K562 (cell line): ENCODE data around the gene NET1. TPM values are rescaled to one million over a fixed set of nuclear protein-coding genes. Genes with fewer than 3 reads are reported as not detected.

Experiments
- ATF1 ChIP-seq, 2 experiments: fragments of 450-650 bp in 1 of 2; IDR thresholded peaks; 2 replicates each; pipeline ENCODE4 v1.6.1; 2016; ENCODE audit warnings: missing compliant biosample characterization in 1 of 2, missing genetic modification characterization in 1 of 2
- CBX1 ChIP-seq: sonication (generic); IDR thresholded peaks from 2 replicates; pipeline ENCODE4 v1.6.1; 2016; ENCODE audit warnings: antibody characterized with exemption, low read depth, mild to moderate bottlenecking
- DACH1 ChIP-seq: fragments of 450-650 bp; IDR thresholded peaks from 2 replicates; pipeline ENCODE4 v1.6.1; 2018; ENCODE audit not compliant: partially characterized antibody
- EHMT2 ChIP-seq: fragments of 450-650 bp; IDR thresholded peaks from 2 replicates; pipeline ENCODE4 v1.6.1; 2018; ENCODE audit warnings: antibody characterized with exemption
- EZH2 ChIP-seq: IDR thresholded peaks from 2 replicates; pipeline ENCODE4 v1.6.1; 2012; ENCODE audit warnings: low read depth, mild to moderate bottlenecking, inconsistent platforms, low read length, borderline replicate concordance
- FOXA3 ChIP-seq, 2 experiments: fragments of 450-650 bp in 1 of 2; sonication (generic) in 1 of 2; formaldehyde crosslinking; IDR thresholded peaks in 1 of 2; conservative IDR thresholded peaks in 1 of 2; 2 replicates each; pipeline versions ENCODE4 v1.4.0 to v1.8.0; 2020 to 2022; ENCODE audit warnings: mild to moderate bottlenecking in 2 of 2, missing genetic modification reagents in 1 of 2
- HOXB6 ChIP-seq: fragments of 250-450 bp; sonication (Bioruptor Pico); IDR thresholded peaks from 2 replicates; pipeline ENCODE4 v1.5.1; 2022; ENCODE audit warnings: mild to moderate bottlenecking, borderline replicate concordance
- IFI16 ChIP-seq: fragments of 250-450 bp; sonication (Bioruptor Pico); IDR thresholded peaks from 2 replicates; pipeline ENCODE4 v2.1.2; 2022; ENCODE audit warnings: mild to moderate bottlenecking, inconsistent platforms
- LARP7 ChIP-seq: fragments of 450-650 bp; IDR thresholded peaks from 2 replicates; pipeline ENCODE4 v1.6.1; 2016
- MAX ChIP-seq: sonication (generic); formaldehyde crosslinking; IDR thresholded peaks from 2 replicates; pipeline ENCODE4 v1.9.0; 2022; ENCODE audit warnings: mild to moderate bottlenecking, missing genetic modification reagents
- MCM2 ChIP-seq: fragments of 450-650 bp; IDR thresholded peaks from 2 replicates; pipeline ENCODE4 v1.6.1; 2017; ENCODE audit warnings: low read depth, mild to moderate bottlenecking
- NFIX ChIP-seq: fragments of 250-450 bp; sonication (Bioruptor Pico); IDR thresholded peaks from 2 replicates; pipeline ENCODE4 v1.4.0; 2020; ENCODE audit warnings: low read depth, mild to moderate bottlenecking, moderate library complexity
- NR3C1 ChIP-seq: sonication (generic); formaldehyde crosslinking; IDR thresholded peaks from 2 replicates; pipeline ENCODE4 v1.8.1; 2022; ENCODE audit warnings: missing genetic modification reagents
- PTBP1 ChIP-seq: fragments of 200-400 bp; formaldehyde crosslinking; IDR thresholded peaks from 2 replicates; pipeline ENCODE4 v1.6.1; 2017; ENCODE audit warnings: low read depth, low read length
- RAD51 ChIP-seq: fragments of 450-650 bp; IDR thresholded peaks from 2 replicates; pipeline ENCODE4 v1.7.1; 2016; ENCODE audit warnings: low read depth, mild to moderate bottlenecking, borderline replicate concordance
- SLC30A9 ChIP-seq: fragments of 250-450 bp; sonication (Bioruptor Pico); IDR thresholded peaks from 2 replicates; pipeline ENCODE4 v1.8.0; 2022; ENCODE audit warnings: mild to moderate bottlenecking, moderate library complexity
- SUPT5H ChIP-seq: fragments of 450-650 bp; IDR thresholded peaks from 2 replicates; pipeline ENCODE4 v1.6.1; 2016
- TRIM28 ChIP-seq: fragments of 450-650 bp; IDR thresholded peaks from 2 replicates; pipeline ENCODE4 v1.6.1; 2017
- ZKSCAN8 ChIP-seq: fragments of 200-800 bp; sonication (Bioruptor generic); IDR thresholded peaks from 2 replicates; pipeline ENCODE4 v1.6.1; 2016; ENCODE audit warnings: missing genetic modification characterization, missing compliant biosample characterization
- ZNF324 ChIP-seq: fragments of 250-450 bp; sonication (Bioruptor Pico); IDR thresholded peaks from 2 replicates; pipeline ENCODE4 v1.4.0; 2020; ENCODE audit warnings: mild to moderate bottlenecking
- ZNF431 ChIP-seq: sonication (generic); formaldehyde crosslinking; IDR thresholded peaks from 2 replicates; pipeline ENCODE4 v1.8.0; 2022; ENCODE audit warnings: mild to moderate bottlenecking, missing genetic modification reagents
- ZNF586 ChIP-seq: fragments of 450-650 bp; formaldehyde crosslinking; conservative IDR thresholded peaks from 2 replicates; pipeline ENCODE4 v1.4.0; 2020; ENCODE audit warnings: mild to moderate bottlenecking, moderate library complexity
- ZNF77 ChIP-seq: fragments of 250-450 bp; sonication (Bioruptor Pico); IDR thresholded peaks from 2 replicates; pipeline ENCODE4 v1.5.0; 2020
- polyA plus RNA-seq, 8 experiments: library from polyadenylated mRNA; depleted of rRNA in 4 of 8; stranded (reverse) in 5 of 8; unstranded in 3 of 8; fragments of >200 nt; fragmentation: Nextera tagmentation in 2 of 8; fragmentation: Illumina TruSeq in 1 of 8; extraction: Ambion mirVana in 2 of 8; extraction: Trizol in 1 of 8; gene quantifications; 2 replicates each; pipeline versions ENCODE4 v1.2.1 to v1.2.3, GENCODE V29; 2011 to 2014; ENCODE audit warnings: inconsistent platforms in 1 of 8, missing spikeins in 1 of 8
- total RNA-seq, 7 experiments: library from RNA; depleted of rRNA in 6 of 7; stranded (reverse); fragments of >200 nt in 6 of 7; fragmentation: Illumina TruSeq in 2 of 7; extraction: Trizol in 2 of 7; gene quantifications; 2 replicates each; pipeline versions ENCODE4 v1.2.1 to v1.2.3, GENCODE V29; 2011 to 2021; ENCODE audit warnings: low replicate concordance in 1 of 7
- TF ChIP-seq, protein P1 (sequence below): sonication (generic); formaldehyde crosslinking; IDR thresholded peaks from 2 replicates; pipeline ENCODE4 v1.8.0; 2023; ENCODE audit warnings: missing genetic modification reagents, mild to moderate bottlenecking, borderline replicate concordance
- TF ChIP-seq, protein P2 (sequence below): fragments of 450-650 bp; conservative IDR thresholded peaks from 2 replicates; pipeline ENCODE4 v1.6.1; 2016; ENCODE audit warnings: missing genetic modification characterization, low read depth, mild to moderate bottlenecking, control low read depth, missing compliant biosample characterization

The NET1 gene
- total and polyA plus RNA-seq, 9 of the 15 experiments (the other 6 are each of a cell fraction or from before 2014, with no cell fraction given): 47.4 to 258 (median 106) TPM

- TF ChIP-seq, protein P1, sequence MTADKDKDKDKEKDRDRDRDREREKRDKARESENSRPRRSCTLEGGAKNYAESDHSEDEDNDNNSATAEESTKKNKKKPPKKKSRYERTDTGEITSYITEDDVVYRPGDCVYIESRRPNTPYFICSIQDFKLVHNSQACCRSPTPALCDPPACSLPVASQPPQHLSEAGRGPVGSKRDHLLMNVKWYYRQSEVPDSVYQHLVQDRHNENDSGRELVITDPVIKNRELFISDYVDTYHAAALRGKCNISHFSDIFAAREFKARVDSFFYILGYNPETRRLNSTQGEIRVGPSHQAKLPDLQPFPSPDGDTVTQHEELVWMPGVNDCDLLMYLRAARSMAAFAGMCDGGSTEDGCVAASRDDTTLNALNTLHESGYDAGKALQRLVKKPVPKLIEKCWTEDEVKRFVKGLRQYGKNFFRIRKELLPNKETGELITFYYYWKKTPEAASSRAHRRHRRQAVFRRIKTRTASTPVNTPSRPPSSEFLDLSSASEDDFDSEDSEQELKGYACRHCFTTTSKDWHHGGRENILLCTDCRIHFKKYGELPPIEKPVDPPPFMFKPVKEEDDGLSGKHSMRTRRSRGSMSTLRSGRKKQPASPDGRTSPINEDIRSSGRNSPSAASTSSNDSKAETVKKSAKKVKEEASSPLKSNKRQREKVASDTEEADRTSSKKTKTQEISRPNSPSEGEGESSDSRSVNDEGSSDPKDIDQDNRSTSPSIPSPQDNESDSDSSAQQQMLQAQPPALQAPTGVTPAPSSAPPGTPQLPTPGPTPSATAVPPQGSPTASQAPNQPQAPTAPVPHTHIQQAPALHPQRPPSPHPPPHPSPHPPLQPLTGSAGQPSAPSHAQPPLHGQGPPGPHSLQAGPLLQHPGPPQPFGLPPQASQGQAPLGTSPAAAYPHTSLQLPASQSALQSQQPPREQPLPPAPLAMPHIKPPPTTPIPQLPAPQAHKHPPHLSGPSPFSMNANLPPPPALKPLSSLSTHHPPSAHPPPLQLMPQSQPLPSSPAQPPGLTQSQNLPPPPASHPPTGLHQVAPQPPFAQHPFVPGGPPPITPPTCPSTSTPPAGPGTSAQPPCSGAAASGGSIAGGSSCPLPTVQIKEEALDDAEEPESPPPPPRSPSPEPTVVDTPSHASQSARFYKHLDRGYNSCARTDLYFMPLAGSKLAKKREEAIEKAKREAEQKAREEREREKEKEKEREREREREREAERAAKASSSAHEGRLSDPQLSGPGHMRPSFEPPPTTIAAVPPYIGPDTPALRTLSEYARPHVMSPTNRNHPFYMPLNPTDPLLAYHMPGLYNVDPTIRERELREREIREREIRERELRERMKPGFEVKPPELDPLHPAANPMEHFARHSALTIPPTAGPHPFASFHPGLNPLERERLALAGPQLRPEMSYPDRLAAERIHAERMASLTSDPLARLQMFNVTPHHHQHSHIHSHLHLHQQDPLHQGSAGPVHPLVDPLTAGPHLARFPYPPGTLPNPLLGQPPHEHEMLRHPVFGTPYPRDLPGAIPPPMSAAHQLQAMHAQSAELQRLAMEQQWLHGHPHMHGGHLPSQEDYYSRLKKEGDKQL (CRISPR knock-in tag): no peak
- TF ChIP-seq ZNF586: no peak
- no peak for TF ChIP-seq ZNF77 (CRISPR knock-in tag)
- no peak for TF ChIP-seq SUPT5H
- TF ChIP-seq ATF1 (CRISPR knock-in tag; IDR thresholded peaks at IDR 0.05): no peak
- no peak for TF ChIP-seq ATF1 (tag; IDR thresholded peaks at IDR 0.05)
- TF ChIP-seq, protein P2, sequence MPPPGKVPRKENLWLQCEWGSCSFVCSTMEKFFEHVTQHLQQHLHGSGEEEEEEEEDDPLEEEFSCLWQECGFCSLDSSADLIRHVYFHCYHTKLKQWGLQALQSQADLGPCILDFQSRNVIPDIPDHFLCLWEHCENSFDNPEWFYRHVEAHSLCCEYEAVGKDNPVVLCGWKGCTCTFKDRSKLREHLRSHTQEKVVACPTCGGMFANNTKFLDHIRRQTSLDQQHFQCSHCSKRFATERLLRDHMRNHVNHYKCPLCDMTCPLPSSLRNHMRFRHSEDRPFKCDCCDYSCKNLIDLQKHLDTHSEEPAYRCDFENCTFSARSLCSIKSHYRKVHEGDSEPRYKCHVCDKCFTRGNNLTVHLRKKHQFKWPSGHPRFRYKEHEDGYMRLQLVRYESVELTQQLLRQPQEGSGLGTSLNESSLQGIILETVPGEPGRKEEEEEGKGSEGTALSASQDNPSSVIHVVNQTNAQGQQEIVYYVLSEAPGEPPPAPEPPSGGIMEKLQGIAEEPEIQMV (tag): no peak
- no peak for TF ChIP-seq TRIM28
- no peak for TF ChIP-seq NFIX
- no peak for TF ChIP-seq EHMT2
- no peak for TF ChIP-seq ZNF431 (CRISPR knock-in tag)
- TF ChIP-seq HOXB6 (CRISPR knock-in tag): no peak
- no peak for TF ChIP-seq MAX
- no peak for TF ChIP-seq FOXA3 (CRISPR knock-in tag; conservative IDR thresholded peaks at IDR 0.05 in 1 of 2, IDR thresholded peaks at IDR 0.05 in 1 of 2)
- no peak for TF ChIP-seq EZH2
- peak; percentile 75 for TF ChIP-seq DACH1
- no peak for TF ChIP-seq CBX1
- no peak for TF ChIP-seq ZNF324
- no peak for TF ChIP-seq ZKSCAN8 (CRISPR knock-in tag)
- no peak for TF ChIP-seq SLC30A9 (CRISPR knock-in tag)
- TF ChIP-seq IFI16 (CRISPR knock-in tag): no peak
- peak; percentile 32; the same call in 1 of the 2 replicates for TF ChIP-seq RAD51
- TF ChIP-seq MCM2: no peak
- no peak for TF ChIP-seq NR3C1 (CRISPR knock-in tag)
- no peak for TF ChIP-seq PTBP1
- no peak for TF ChIP-seq LARP7
Observed at GRCh38 chr10:5477948-5478693, 65.8 kb downstream of the NET1 start (continued).
